NCI-H748 treated with DMSO at 0.1 percent for 48 hours (cell line): ENCODE results near the gene ZNF467.

Source experiments
- DNase-seq: peaks from one replicate; lab custom pipeline; 2025; lab: John Stamatoyannopoulos, UW

The ZNF467 gene

DNA sequence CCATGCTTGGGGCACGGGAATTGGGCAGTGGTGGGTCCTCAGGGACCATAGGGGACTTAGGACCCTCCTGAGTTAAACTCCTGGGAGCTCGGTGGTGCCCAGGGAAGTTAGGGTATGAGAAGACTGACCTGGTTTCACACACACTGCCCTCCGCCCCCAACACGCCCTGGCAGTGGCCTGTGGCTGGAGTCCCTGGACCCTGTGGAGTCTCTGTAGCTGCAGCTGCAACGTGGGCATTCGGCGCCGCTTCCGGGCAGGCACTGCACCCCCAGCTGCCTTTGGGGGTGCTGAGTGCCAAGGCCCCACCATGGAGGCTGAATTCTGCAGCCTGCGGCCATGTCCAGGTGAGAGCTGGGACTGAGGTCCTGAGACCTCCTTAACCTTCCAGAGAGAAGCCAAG lies 34.9 kb upstream of the ZNF467 start:
- DNase-seq: no peak

DNA sequence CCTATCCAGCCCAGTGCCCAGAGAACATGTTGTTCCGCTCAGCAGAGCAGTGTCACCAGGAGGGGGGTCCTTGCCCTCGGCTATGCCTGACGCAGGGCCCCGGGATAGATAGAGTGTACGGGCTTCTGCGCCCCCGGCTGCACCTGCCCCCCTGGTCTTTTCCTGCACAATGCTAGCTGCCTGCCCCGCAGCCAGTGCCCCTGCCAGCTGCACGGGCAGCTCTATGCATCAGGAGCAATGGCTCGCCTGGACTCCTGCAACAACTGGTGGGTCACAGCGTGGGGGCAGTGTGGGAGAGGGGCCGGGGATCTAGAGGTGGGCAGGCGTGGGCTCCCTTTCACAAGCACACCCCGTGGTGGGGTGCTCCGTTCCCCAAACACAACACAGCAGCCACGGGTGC lies 33.3 kb upstream of the ZNF467 start:
- no peak for DNase-seq

GRCh38 chr7:149804106-149804505 lies 30.7 kb upstream of the ZNF467 start:
- DNase-seq: no peak

GRCh38 chr7:149803551-149804074 lies 30.2 kb upstream of the ZNF467 start:
- no peak for DNase-seq

GRCh38 chr7:149802966-149803365 lies 29.6 kb upstream of the ZNF467 start:
- no peak for DNase-seq

GRCh38 chr7:149801816-149802215 lies 28.4 kb upstream of the ZNF467 start:
- no peak for DNase-seq

DNA sequence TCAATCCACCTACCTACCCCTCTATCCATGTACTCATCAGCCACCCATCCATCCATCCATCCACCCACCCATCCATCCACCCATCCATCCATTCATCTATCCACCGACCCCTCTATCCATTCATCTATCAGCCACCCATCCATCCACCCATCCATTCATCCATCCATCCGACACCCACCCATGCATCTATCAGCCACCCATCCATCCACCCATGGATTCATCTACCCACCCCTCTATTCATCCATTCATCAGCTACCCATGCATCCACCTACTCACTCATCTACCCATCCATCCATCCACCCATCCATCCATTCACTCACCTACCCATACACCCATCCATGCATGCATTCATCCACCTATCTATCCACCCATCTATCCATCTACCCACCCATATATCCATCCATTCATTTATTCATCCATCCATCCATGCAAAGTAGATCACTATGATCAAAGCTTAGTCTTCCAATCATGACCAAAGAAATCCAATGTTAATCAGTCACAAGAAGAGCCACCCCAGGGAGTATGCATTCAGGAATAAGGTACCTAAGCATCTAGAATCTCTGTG lies 27.7 kb upstream of the ZNF467 start:
- no peak for DNase-seq

DNA sequence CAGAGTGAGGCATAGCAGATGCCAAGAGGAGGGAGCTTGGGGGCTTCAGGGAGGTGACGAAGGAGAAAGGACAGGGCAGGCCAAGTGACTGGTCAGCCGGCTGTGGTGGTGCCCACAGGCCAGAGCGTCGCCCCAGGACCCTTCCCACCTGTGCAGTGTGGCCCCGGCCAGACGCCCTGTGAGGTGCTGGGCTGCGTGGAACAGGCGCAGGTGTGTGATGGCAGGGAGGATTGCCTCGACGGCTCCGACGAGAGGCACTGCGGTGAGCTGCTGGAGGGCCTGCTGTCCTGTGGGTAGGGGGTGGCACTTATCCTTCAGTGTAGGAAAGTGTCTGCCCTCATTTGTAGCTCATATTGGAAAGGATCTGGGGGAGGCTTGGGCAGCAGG lies 26.8 kb upstream of the ZNF467 start:
- no peak for DNase-seq

GRCh38 chr7:149799397-149800168 lies 26.2 kb upstream of the ZNF467 start:
- no peak for DNase-seq

DNA sequence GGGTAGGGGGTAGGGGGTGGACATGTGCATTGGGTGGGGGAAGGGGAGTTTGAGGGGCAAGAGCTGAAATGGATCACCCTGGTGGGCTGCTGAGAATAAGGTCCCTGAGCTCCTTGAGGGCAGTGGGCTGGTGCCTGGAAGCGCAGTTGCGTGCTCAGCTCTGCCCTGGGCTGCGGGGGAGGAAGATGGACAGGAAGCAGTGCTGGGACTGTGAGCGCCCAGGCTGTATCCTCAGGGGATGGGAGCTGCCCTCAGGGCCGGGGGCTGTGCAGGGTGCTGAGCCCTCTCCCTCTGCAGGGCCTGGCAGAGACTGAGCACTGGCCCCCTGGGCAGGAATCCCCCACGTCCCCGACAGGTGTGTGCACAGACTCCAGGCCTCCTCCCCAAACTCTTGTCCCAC lies 24.4 kb upstream of the ZNF467 start:
- no peak for DNase-seq

DNA sequence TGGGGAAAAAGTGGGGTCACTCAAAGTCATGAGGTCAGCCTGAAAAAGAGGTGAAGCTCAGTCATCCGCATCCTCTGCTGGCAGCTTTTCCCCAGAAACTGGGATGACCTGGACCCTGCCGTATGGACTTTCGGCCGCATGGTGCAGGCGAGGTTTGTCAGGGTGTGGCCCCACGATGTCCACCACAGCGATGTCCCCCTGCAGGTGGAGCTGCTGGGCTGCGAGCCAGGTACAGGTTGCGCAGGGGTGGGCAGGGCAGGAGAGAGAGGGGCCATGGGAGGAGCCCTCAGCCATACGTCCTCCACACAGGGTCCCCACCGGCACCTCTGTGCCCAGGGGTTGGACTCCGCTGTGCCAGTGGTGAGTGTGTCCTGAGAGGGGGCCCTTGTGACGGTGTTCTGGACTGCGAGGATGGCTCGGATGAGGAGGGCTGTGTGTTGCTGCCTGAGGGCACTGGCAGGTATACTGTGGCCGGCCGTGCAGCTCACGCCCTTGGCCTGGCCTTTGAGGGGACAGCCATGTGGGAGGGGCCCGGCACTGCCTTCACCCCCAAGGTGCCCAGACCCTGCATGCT lies 23.0 kb upstream of the ZNF467 start:
- no peak for DNase-seq

DNA sequence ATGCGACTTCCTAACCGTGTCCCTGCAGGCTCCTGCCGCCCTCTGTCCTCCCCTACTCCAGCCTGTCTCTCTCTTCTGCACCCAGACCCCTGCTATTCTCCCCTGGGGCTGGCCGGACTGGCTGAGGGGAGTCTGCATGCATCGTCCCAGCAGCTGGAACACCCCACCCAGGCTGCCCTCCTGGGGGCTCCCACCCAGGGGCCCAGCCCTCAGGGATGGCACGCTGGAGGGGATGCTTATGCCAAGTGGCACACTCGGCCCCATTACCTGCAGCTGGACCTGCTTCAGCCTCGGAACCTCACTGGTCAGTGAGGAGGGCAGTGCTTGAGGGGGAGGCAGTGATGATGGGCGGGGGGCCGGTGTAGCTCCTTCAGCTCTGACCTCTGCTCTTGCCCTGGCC lies 21.7 kb upstream of the ZNF467 start:
- DNase-seq: no peak

DNA sequence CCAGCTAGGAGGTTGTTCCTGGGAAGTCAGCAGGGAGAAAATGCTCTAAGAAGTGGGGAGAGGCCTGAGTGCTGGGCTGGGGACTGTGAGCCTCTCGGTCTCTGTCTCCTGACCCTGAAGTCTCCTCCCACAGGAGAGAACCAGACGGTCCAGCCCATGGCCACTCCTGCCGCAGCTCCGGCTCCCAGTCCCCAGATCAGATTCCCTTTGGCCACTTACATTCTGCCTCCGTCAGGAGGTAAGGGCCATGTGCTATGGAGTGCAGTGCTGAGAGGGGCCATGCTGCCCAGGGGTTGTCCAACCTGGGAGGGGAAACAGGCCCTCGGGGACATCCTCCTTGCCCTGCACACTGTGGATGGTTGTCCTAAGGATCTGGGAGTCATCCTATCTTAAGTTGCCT lies 21.3 kb upstream of the ZNF467 start:
- no peak for DNase-seq

DNA sequence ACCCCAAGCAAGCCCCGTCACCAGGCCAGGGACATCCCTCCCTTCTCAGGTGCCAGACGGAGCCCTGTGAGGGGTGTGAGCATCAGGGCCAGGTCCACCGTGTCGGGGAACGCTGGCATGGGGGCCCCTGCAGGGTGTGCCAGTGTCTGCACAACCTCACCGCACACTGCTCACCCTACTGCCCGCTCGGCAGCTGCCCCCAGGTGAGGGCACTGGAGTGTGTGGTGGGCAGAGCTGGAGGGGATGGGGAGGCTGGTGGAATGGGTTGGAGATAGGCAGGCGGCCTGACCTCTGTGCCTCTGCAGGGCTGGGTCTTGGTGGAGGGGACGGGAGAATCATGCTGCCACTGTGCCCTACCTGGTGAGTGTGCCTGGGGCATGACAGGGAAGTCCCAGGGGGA lies 19.9 kb upstream of the ZNF467 start:
- DNase-seq: no peak

DNA sequence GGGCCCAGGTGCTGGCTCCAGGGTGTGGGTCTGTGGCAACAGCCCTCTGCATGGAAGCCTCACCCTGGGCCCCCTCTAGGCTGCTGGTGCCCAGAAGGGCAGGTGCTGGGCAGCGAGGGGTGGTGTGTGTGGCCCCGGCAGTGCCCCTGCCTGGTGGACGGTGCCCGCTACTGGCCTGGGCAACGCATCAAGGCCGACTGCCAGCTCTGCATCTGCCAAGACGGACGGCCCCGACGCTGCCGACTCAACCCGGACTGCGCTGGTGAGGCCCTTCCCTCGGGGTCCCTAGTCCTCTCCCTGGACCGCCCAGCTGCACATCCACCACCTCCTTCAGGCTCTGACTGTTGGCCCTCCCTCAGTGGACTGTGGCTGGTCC lies 18.8 kb upstream of the ZNF467 start:
- no peak for DNase-seq

DNA sequence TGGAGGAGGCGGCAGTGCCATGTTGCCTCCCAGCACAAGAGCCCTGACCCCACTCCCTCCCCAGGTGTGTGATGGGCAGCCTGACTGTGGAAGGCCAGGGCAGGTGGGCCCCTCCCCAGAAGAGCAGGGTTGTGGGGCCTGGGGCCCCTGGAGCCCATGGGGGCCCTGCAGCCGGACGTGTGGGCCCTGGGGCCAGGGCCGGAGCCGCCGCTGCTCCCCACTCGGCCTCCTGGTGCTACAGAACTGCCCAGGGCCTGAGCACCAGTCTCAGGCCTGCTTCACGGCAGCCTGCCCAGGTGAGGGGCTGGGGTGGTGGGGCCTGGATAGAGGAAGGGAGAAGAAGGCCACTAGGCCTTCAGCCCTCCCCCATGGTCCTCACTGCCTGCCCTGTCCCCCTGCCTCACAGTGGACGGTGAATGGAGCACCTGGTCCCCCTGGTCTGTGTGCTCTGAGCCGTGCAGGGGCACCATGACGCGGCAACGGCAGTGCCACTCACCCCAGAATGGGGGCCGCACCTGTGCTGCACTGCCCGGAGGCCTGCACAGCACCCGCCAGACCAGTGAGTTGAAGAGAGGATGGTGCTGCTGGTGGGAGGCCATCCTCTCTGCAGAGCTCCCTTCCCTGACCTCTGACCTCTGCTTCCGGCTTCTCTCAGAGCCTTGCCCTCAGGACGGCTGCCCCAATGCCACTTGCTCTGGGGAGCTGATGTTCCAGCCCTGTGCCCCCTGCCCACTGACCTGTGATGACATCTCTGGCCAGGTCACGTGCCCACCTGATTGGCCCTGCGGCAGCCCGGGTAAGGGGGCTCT lies 18.2 kb upstream of the ZNF467 start:
- DNase-seq: no peak

- DNase-seq: no peak
Observed at GRCh38 chr7:149790754-149791360, 17.5 kb upstream of the ZNF467 start.

- no peak for DNase-seq
Observed at GRCh38 chr7:149790146-149790548, 16.8 kb upstream of the ZNF467 start.

GRCh38 chr7:149789101-149789500 lies 15.7 kb upstream of the ZNF467 start:
- no peak for DNase-seq

DNA sequence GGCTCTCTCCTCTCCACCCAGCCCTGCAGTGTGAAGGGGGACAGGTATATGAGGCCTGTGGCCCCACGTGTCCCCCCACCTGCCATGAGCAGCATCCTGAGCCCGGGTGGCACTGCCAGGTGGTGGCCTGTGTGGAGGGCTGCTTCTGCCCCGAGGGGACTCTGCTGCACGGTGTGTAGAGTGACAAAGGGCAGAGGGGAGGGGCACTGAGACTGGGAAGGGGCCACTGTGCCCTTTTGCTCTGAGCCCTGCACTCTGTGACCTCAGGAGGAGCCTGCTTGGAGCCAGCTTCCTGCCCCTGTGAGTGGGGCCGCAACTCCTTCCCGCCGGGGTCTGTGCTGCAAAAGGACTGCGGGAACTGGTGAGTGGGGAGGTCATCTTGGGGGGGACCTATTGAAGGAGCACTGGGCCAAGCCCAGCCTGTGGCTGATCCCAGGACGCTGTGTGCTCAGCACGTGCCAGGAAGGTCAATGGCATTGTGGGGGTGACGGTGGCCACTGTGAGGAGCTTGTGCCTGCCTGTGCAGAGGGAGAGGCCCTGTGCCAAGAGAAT lies 15.0 kb upstream of the ZNF467 start:
- DNase-seq: no peak

DNA sequence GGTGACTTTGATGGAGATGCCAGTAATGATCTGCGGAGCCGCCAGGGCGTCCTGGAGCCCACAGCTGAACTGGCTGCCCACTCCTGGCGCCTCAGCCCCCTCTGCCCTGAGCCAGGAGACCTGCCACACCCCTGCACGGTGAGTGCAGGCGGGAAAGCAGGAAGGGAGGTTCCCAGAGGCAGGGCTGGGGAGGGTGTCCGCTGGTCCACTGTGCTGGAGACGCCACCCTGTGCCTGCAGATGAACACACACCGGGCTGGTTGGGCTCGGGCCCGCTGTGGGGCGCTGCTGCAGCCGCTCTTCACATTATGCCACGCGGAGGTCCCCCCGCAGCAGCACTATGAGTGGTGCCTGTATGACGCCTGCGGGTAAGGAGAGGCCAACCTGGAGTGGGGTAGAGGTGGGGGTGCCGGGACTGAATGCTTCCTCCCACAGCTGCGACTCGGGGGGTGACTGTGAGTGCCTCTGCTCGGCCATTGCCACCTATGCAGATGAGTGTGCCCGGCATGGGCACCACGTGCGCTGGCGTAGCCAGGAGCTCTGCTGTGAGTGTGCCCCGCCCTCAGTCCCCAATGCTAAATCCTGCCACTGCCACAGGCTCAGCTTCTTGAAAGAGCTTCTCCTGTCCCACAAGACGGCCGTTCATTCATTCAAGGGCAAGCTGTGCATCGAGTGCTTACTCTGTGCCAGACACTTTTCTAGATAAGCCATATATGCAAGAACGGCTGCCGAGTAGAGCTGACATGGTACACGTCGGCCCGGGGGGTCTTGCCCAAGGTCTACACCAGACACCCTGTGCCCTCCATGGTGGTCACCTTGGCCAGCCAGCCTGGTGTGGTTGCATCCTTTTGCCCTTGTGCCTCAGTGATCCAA lies 14.3 kb upstream of the ZNF467 start:
- DNase-seq: no peak
